Panc1 (cell line): ENCODE results near the gene NACAD. TPM values are rescaled to one million over a fixed set of nuclear protein-coding genes. Genes with fewer than 3 reads are reported as not detected.

Experiments used
- ATAC-seq: fragments of 200-7000 bp; cut with Tn5 transposase; 2 replicates; pipeline ENCODE4 v1.9.1; 2020; ENCODE audit warnings: mild to moderate bottlenecking, moderate library complexity
- BruUV-seq: library from RNA; stranded (reverse); fragments of 400-500 nt; replicated peaks from 2 replicates; lab custom pipeline; 2021; lab: Mats Ljungman, UMichigan
- CTCF ChIA-PET: fragments of 300-600 bp; sonication (Branson Sonifier 250); formaldehyde crosslinking; loops from one replicate; lab custom pipeline; 2022; ENCODE audit warnings: antibody characterized with exemption; lab: Charles Lee
- POLR2A ChIA-PET: fragments of 300-600 bp; sonication (Branson Sonifier 250); formaldehyde crosslinking; loops from one replicate; lab custom pipeline; 2022; ENCODE audit warnings: antibody characterized with exemption; lab: Charles Lee
- DNase-seq: peaks from one replicate; pipeline ENCODE4 v3.0.0-alpha.2; 2010; ENCODE audit warnings: low read depth, low spot score
- H3K27ac ChIP-seq: 2 replicates; pipeline ENCODE4 v1.5.1; 2011; ENCODE audit warnings: mild to moderate bottlenecking, low read length, inconsistent platforms
- H3K27me3 ChIP-seq: fragments of 200-500 bp; sonication (Bioruptor generic); 2 replicates; pipeline ENCODE4 v1.6.0; 2014; ENCODE audit warnings: low read length, inconsistent platforms; ENCODE audit not compliant: control insufficient read depth, insufficient read depth
- H3K36me3 ChIP-seq: fragments of 200-500 bp; sonication (Bioruptor generic); 2 replicates; pipeline ENCODE4 v1.5.1; 2014; ENCODE audit warnings: inconsistent platforms, mild to moderate bottlenecking, low read length, moderate library complexity; ENCODE audit not compliant: control insufficient read depth, insufficient read depth
- H3K4me1 ChIP-seq: 2 replicates; pipeline ENCODE4 v1.5.1; 2011; ENCODE audit warnings: inconsistent platforms, mild to moderate bottlenecking, low read length, moderate library complexity; ENCODE audit not compliant: control insufficient read depth, insufficient read depth
- H3K4me3 ChIP-seq, 2 experiments: 2 replicates each; pipeline ENCODE4 v1.5.1; 2011 to 2012; ENCODE audit warnings: low read depth in 2 of 2, low read length in 2 of 2, mild to moderate bottlenecking in 2 of 2, inconsistent platforms in 1 of 2, moderate library complexity in 1 of 2
- H3K9me3 ChIP-seq: fragments of 200-500 bp; sonication (Bioruptor generic); 2 replicates; pipeline ENCODE4 v1.5.1; 2014; ENCODE audit warnings: low read depth, mild to moderate bottlenecking, inconsistent platforms, low read length, moderate library complexity; ENCODE audit not compliant: control insufficient read depth, insufficient read depth
- POLR2AphosphoS5 ChIP-seq: IDR thresholded peaks from 2 replicates; pipeline ENCODE4 v1.6.1; 2012; ENCODE audit warnings: mild to moderate bottlenecking, low read depth, low read length, moderate library complexity
- SIN3A ChIP-seq: IDR thresholded peaks from 2 replicates; pipeline ENCODE4 v1.6.1; 2012; ENCODE audit warnings: low read depth, mild to moderate bottlenecking, low read length, moderate library complexity, borderline replicate concordance; ENCODE audit not compliant: insufficient read depth
- TCF7L2 ChIP-seq: IDR thresholded peaks from 2 replicates; pipeline ENCODE4 v1.6.1; 2011; ENCODE audit warnings: mild to moderate bottlenecking, low read depth, low read length, inconsistent platforms
- in situ Hi-C: cut with HindIII; loops from 2 replicates; pipeline ENCODE4 v1.10.0; 2016; ENCODE audit warnings: low sequenced_read_pairs, low pct_unique_long_range_greater_than_20kb
- intact Hi-C: fragments of 100-400 bp; cut with micrococcal nuclease; formaldehyde crosslinking; loops from one replicate; pipeline ENCODE4 v1.10.0; 2022; ENCODE audit not compliant: unreplicated experiment
- total RNA-seq: library from RNA; stranded (reverse); gene quantifications from one replicate; pipeline ENCODE4 v1.2.1, GENCODE V29; 2021; ENCODE audit not compliant: unreplicated experiment
- TF ChIP-seq, protein P1 (sequence below), 2 experiments: IDR thresholded peaks; 2 replicates each; pipeline ENCODE4 v1.6.1; 2011 to 2012; ENCODE audit warnings: low read depth in 2 of 2, control low read depth in 1 of 2, low read length in 1 of 2, mild to moderate bottlenecking in 1 of 2, moderate library complexity in 1 of 2; ENCODE audit not compliant: insufficient read depth in 1 of 2
- TF ChIP-seq, protein P2 (sequence below): fragments of 450-650 bp; IDR thresholded peaks from 2 replicates; pipeline ENCODE4 v1.5.1; 2017; ENCODE audit warnings: mild to moderate bottlenecking

The NACAD gene
- total RNA-seq, 1 experiment from 2014 or later = 5.3 TPM

- in situ Hi-C loops = no loop called here
- ChIA-PET CTCF (interaction anchor here (1.6 kb wide), 1 partner anchor 100 kb away, joined by 4 read pairs; no protein-coding TSS in a partner anchor), POLR2A (no interaction called here)
- no peak overlapping the region for H3K4me3 ChIP-seq
- TF ChIP-seq, protein P1, sequence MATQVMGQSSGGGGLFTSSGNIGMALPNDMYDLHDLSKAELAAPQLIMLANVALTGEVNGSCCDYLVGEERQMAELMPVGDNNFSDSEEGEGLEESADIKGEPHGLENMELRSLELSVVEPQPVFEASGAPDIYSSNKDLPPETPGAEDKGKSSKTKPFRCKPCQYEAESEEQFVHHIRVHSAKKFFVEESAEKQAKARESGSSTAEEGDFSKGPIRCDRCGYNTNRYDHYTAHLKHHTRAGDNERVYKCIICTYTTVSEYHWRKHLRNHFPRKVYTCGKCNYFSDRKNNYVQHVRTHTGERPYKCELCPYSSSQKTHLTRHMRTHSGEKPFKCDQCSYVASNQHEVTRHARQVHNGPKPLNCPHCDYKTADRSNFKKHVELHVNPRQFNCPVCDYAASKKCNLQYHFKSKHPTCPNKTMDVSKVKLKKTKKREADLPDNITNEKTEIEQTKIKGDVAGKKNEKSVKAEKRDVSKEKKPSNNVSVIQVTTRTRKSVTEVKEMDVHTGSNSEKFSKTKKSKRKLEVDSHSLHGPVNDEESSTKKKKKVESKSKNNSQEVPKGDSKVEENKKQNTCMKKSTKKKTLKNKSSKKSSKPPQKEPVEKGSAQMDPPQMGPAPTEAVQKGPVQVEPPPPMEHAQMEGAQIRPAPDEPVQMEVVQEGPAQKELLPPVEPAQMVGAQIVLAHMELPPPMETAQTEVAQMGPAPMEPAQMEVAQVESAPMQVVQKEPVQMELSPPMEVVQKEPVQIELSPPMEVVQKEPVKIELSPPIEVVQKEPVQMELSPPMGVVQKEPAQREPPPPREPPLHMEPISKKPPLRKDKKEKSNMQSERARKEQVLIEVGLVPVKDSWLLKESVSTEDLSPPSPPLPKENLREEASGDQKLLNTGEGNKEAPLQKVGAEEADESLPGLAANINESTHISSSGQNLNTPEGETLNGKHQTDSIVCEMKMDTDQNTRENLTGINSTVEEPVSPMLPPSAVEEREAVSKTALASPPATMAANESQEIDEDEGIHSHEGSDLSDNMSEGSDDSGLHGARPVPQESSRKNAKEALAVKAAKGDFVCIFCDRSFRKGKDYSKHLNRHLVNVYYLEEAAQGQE (IDR thresholded peaks at IDR 0.05; ENCODE audit: insufficient read depth in 1 of 2, low read depth in 2 of 2, low read length in 1 of 2) = no peak
- no peak for TF ChIP-seq TCF7L2
- TF ChIP-seq SIN3A = no peak
- TF ChIP-seq, protein P2, sequence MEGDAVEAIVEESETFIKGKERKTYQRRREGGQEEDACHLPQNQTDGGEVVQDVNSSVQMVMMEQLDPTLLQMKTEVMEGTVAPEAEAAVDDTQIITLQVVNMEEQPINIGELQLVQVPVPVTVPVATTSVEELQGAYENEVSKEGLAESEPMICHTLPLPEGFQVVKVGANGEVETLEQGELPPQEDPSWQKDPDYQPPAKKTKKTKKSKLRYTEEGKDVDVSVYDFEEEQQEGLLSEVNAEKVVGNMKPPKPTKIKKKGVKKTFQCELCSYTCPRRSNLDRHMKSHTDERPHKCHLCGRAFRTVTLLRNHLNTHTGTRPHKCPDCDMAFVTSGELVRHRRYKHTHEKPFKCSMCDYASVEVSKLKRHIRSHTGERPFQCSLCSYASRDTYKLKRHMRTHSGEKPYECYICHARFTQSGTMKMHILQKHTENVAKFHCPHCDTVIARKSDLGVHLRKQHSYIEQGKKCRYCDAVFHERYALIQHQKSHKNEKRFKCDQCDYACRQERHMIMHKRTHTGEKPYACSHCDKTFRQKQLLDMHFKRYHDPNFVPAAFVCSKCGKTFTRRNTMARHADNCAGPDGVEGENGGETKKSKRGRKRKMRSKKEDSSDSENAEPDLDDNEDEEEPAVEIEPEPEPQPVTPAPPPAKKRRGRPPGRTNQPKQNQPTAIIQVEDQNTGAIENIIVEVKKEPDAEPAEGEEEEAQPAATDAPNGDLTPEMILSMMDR = no peak
- TF ChIP-seq POLR2AphosphoS5 = no peak
- no peaks in the 10 kb centered on the region for H3K27me3 ChIP-seq
- H3K36me3 ChIP-seq = peaks cover 5% of the 10 kb centered on the region; the same call in 1 of the 2 replicates
- no peaks in the 10 kb centered on the region for H3K4me1 ChIP-seq
- intact Hi-C loops = no loop called here
- no peak for DNase-seq
- no peak overlapping the region for H3K27ac ChIP-seq
- H3K9me3 ChIP-seq = no peaks in the 10 kb centered on the region
- no TSS peak for BruUV-seq
- ATAC-seq = peak; percentile 24; the same call in 1 of the 2 replicates
These were observed 15.6 kb downstream of the NACAD start for GRCh38 chr7:45073031-45073785.

DNA sequence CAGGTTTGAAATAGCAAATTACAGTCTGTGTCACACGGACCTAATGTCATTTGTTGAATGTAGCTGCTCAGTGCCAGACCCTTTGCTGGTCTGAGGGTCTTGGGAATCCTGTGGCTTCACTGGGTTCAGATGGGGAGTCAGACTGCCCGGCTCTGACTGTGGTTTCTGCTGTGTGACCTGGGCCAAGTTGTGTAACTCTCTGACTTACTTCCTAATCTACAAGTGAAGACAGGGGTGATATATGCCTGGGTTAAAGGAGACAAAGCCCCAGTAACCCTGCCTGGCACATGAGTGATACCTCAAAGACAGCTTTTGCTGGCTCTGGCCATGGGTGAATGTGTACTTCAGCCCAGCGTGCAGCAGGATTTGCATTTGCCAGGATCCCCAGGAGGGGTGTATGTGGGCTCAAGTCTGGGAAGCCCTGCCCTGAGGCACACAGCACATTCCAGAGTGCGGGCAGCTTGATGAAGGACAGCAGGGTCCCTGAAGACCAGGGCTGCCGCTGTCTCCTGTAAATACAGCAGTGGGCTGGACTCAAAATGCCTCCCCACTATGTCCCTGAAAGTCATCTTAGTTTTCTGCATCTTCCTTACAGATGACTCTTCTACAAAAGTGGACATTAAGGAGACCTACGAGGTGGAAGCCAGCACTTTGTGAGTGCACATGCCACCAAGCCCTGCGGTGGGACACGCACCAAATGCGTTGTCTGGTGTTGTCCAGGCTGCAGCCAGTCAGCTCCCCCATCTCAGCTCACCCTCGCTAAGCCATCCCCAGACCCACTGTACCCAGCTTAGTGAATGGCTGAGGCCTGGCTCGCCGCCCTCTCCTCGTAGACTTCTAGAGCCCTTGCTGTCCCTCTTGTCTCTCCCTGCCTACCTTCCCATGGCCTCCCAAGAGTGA, 16.4 kb downstream of the NACAD start:
- intact Hi-C loops = no loop called here
- no TSS peak for BruUV-seq

More for the DNA sequence above, 16.4 kb downstream of the NACAD start:
- H3K27ac ChIP-seq = no peak overlapping the region
- ChIA-PET CTCF (interaction anchor here (1.6 kb wide), 1 partner anchor 99 kb away, joined by 4 read pairs; no protein-coding TSS in a partner anchor), POLR2A (no interaction called here)
- DNase-seq (no peak), ATAC-seq (no peak)
- no peak overlapping the region for H3K4me3 ChIP-seq
- no peaks in the 10 kb centered on the region for H3K27me3 ChIP-seq
- no peaks in the 10 kb centered on the region for H3K4me1 ChIP-seq
- peaks cover 5% of the 10 kb centered on the region; the same call in 1 of the 2 replicates for H3K36me3 ChIP-seq
- in situ Hi-C loops = no loop called here
- TF ChIP-seq POLR2AphosphoS5 (no peak), TCF7L2 (no peak), SIN3A (no peak)
- TF ChIP-seq, protein P1 (IDR thresholded peaks at IDR 0.05; ENCODE audit: insufficient read depth in 1 of 2, low read depth in 2 of 2, low read length in 1 of 2) = no peak
- TF ChIP-seq, protein P2 = no peak
- H3K9me3 ChIP-seq = no peaks in the 10 kb centered on the region
